Measurements from ENCODE around the gene SPTLC3. TPM values are rescaled to one million over a fixed set of nuclear protein-coding genes. Genes with fewer than 3 reads are reported as not detected.

The SPTLC3 gene
- 10 to 100 TPM in 3 of 4 donors, 1 to 10 TPM in 1; 4.7 to 16.9 (median 14.2) TPM for total RNA-seq
- 4.2 TPM for polyA plus RNA-seq
- long read RNA-seq, donor 1, full-length matches to known transcripts, result 5 of 11 reads
- long read RNA-seq, donor 1, partial matches to known transcripts, result 2 of 11 reads
- long read RNA-seq, donor 1, other reads (novel, unspliced or antisense), result 4 of 11 reads
- long read RNA-seq, donor 2, full-length matches to known transcripts, result 4 of 6 reads
- long read RNA-seq, donor 2, partial matches to known transcripts, result 2 of 6 reads
- long read RNA-seq, donor 2, other reads (novel, unspliced or antisense), result 0 of 6 reads
- long read RNA-seq, donor 3, full-length matches to known transcripts, result 7 of 12 reads
- long read RNA-seq, donor 3, partial matches to known transcripts, result 2 of 12 reads
- long read RNA-seq, donor 3, other reads (novel, unspliced or antisense), result 3 of 12 reads
- long read RNA-seq, donor 4, full-length matches to known transcripts, result 4 of 5 reads
- long read RNA-seq, donor 4, partial matches to known transcripts, result 0 of 5 reads
- long read RNA-seq, donor 4, other reads (novel, unspliced or antisense), result 1 of 5 reads

DNA sequence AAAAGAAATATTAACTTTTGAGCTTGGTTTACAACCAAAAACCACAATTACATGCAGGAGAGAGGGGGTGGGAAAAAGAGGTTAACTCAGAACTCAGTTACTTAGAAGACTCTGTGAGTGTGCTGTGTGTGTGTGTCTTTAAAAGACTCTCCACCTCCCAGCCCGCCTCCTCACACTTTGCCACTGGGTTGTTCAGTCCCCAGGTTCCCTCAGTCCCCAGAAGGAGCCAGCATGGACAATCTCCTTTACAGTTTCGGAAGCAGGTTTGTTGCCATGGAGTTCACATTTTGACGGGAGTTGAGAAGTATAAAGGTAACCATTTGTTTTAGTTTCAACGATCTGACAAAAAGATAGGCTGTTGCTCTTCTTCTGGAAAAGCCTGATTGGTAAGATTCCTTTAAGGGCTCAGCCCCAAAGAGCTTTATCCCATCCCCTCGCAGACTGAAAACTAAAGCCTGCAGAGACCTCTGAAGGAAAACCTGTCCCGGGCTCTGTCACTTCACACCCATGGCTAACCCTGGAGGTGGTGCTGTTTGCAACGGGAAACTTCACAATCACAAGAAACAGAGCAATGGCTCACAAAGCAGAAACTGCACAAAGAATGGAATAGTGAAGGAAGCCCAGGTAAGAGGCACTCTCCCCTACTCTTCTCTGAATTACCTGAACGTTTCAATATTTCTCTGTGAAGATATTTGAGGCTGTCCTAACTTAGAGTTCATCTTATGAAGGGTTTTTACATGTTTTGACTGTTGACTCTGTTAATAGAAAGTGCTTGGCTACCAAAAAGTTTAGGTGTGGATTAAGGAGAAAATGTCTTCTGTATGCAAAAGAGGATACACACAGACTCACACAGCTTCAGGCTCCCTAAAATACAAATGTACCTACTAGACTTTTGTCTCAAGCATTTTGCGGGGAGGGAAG lies at the start of gene SPTLC3:
TSS of gene SPTLC3 (plus strand) at position 212 of the 921 bp plus-strand sequence. CDS start at position 508, 296 bp downstream.
- Histone ChIP-seq H3K4me3 (ENCODE audit: low read length) (peak within 1 kb of the TSS; percentile 66), H3K4me1 (ENCODE audit: control insufficient read depth, insufficient read depth, low read length) (peaks cover 6% of the 10 kb centered on the region), H3K9me3 (ENCODE audit: control insufficient read depth, low read length) (no peaks in the 10 kb centered on the region), H3K27me3 (ENCODE audit: control insufficient read depth, insufficient read depth) (no peaks in the 10 kb centered on the region), H3K27ac (ENCODE audit: low read length) (peak within 1 kb of the TSS; percentile 80)
- WGBS, result 5% methylated on average over 9 of the region's 9 CpGs
- DNase-seq, result peak; percentile 25 to 64 (median 56)
- intact Hi-C loops (cut with DNase I), result no loop called here
- peak; percentile 93 to 94 for ATAC-seq

- Histone ChIP-seq H3K27ac (ENCODE audit: low read length) (no peak overlapping the region), H3K4me3 (ENCODE audit: low read length) (no peak overlapping the region), H3K4me1 (ENCODE audit: control insufficient read depth, insufficient read depth, low read length) (no peaks in the 10 kb centered on the region), H3K27me3 (ENCODE audit: control insufficient read depth, insufficient read depth) (no peaks in the 10 kb centered on the region), H3K9me3 (ENCODE audit: control insufficient read depth, low read length) (no peaks in the 10 kb centered on the region)
- WGBS, result 94% methylated on average over 4 of the region's 4 CpGs
- DNase-seq (no peak), ATAC-seq (no peak)
- intact Hi-C loops (cut with DNase I), result loop anchor here in 1 of 4 donors (5.0 kb wide), 1 partner anchor 34 kb away; no protein-coding TSS in a partner anchor
Measured at GRCh38 chr20:12961725-12962124, 47.0 kb upstream of the SPTLC3 start.

DNA sequence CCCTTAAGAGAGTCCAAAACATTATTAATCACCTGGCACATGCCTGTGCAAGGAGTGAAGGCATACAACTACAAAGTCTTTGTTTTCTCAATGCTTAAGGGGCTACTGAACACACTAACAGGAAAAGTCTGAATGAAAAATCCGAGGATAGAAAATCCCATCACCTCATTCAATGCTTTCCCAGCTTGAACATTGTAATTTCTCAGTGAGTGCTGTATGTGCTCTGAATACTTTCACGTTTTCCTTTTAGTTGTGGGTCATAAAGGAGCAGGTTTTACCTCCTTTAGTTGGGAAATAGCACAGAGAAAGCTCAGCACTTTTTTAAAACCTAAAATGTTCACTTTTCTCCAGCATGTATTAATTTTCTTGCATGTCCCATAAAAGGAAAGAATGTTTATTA lies 45.9 kb upstream of the SPTLC3 start:
- no peak overlapping the region for H3K27ac ChIP-seq (ENCODE audit: low read length)
- DNase-seq (no peak), ATAC-seq (no peak)
- H3K4me3 ChIP-seq (ENCODE audit: low read length), result no peak overlapping the region
- intact Hi-C loops (cut with DNase I), result loop anchor here in 1 of 4 donors (5.0 kb wide), 1 partner anchor 36 kb away; no protein-coding TSS in a partner anchor
- H3K4me1 ChIP-seq (ENCODE audit: control insufficient read depth, insufficient read depth, low read length), result no peaks in the 10 kb centered on the region
- H3K9me3 ChIP-seq (ENCODE audit: control insufficient read depth, low read length), result no peaks in the 10 kb centered on the region
- 57% methylated on average over 2 of the region's 2 CpGs for WGBS
- H3K27me3 ChIP-seq (ENCODE audit: control insufficient read depth, insufficient read depth), result no peaks in the 10 kb centered on the region

DNA sequence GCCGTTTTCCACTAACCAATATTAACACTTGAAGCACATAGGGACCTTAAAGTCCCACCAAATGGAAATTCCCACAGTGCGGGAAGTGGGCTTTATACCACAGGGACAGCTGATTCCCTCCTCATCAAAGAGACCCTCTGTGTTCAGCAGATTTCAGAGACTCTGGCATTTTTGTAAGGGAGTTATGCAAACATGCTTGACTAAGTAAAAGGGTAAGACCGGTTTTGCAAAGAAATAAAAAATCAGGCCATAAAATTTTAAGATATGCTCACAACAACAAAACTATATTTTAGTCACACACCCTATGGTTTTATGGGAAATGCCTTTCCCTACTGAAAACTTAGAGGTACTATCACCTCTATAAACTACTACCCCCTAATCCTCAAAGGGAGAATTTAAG lies 45.4 kb upstream of the SPTLC3 start:
- Histone ChIP-seq H3K4me3 (ENCODE audit: low read length) (no peak overlapping the region), H3K27me3 (ENCODE audit: control insufficient read depth, insufficient read depth) (no peaks in the 10 kb centered on the region), H3K9me3 (ENCODE audit: control insufficient read depth, low read length) (no peaks in the 10 kb centered on the region), H3K27ac (ENCODE audit: low read length) (no peak overlapping the region), H3K4me1 (ENCODE audit: control insufficient read depth, insufficient read depth, low read length) (no peaks in the 10 kb centered on the region)
- DNase-seq (no peak), ATAC-seq (no peak)
- intact Hi-C loops (cut with DNase I), result loop anchor here in 1 of 4 donors (5.0 kb wide), 1 partner anchor 36 kb away; no protein-coding TSS in a partner anchor
- 66% methylated on average over 3 of the region's 3 CpGs for WGBS

- intact Hi-C loops (cut with DNase I), result no loop called here
- no peak for ATAC-seq
Measured at GRCh38 chr20:12965212-12965869, 43.4 kb upstream of the SPTLC3 start.

DNA sequence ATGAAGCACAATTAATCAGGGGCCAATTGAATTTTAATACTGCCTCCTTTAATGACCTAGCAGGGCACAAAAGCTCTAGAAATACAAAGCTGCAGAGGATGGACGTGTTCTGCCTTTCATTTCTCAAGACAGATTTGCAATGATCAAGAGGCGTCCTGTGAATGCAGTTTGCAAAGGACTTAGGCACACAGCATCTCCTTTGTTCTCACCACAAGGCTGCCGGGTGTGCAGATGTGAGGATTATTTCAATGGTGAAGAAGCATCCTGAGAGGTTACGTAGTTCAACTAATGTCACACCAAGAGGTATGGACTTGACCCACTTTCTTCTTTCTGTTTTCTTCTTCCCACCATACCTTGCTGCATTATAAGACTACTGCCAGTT lies 42.9 kb upstream of the SPTLC3 start:
- Histone ChIP-seq H3K4me3 (ENCODE audit: low read length) (no peak overlapping the region), H3K27me3 (ENCODE audit: control insufficient read depth, insufficient read depth) (no peaks in the 10 kb centered on the region), H3K27ac (ENCODE audit: low read length) (no peak overlapping the region), H3K4me1 (ENCODE audit: control insufficient read depth, insufficient read depth, low read length) (no peaks in the 10 kb centered on the region), H3K9me3 (ENCODE audit: control insufficient read depth, low read length) (no peaks in the 10 kb centered on the region)
- WGBS, result 81% methylated on average over 4 of the region's 4 CpGs
- no peak for DNase-seq
- no peak for ATAC-seq
- intact Hi-C loops (cut with DNase I), result no loop called here

More at GRCh38 chr20:12965212-12965869, 43.4 kb upstream of the SPTLC3 start:
- H3K4me1 ChIP-seq (ENCODE audit: control insufficient read depth, insufficient read depth, low read length), result no peaks in the 10 kb centered on the region
- H3K27ac ChIP-seq (ENCODE audit: low read length), result no peak overlapping the region
- H3K9me3 ChIP-seq (ENCODE audit: control insufficient read depth, low read length), result no peaks in the 10 kb centered on the region
- H3K27me3 ChIP-seq (ENCODE audit: control insufficient read depth, insufficient read depth), result no peaks in the 10 kb centered on the region
- no peak overlapping the region for H3K4me3 ChIP-seq (ENCODE audit: low read length)
- no peak for DNase-seq

- ATAC-seq, result no peak
- DNase-seq, result no peak
- H3K27ac ChIP-seq (ENCODE audit: low read length), result no peak overlapping the region
- H3K4me1 ChIP-seq (ENCODE audit: control insufficient read depth, insufficient read depth, low read length), result no peaks in the 10 kb centered on the region
- H3K4me3 ChIP-seq (ENCODE audit: low read length), result no peak overlapping the region
- intact Hi-C loops (cut with DNase I), result no loop called here
- no peaks in the 10 kb centered on the region for H3K27me3 ChIP-seq (ENCODE audit: control insufficient read depth, insufficient read depth)
- WGBS, result 63% methylated on average over 1 of the region's 1 CpG
- H3K9me3 ChIP-seq (ENCODE audit: control insufficient read depth, low read length), result no peaks in the 10 kb centered on the region
Measured at GRCh38 chr20:12966468-12967085, 42.2 kb upstream of the SPTLC3 start.

DNA sequence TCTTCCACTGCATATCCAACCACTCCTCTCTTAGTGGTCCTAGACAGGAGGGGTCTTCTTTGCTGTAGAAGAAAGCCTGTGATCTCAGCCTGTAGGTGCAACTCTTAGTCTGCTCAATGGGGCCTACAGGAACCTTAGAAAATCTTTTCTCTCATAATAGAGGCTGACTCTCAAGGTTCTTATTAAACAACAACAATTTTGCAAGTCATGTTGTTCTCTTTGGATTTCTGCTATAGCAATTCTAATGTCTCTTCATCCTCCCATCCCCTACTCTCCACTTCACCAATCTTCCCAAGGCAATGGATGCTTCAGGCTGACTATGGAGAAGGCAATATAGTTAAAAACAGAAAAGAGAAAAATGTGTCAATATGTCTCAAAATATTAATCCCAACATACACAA lies 40.8 kb upstream of the SPTLC3 start:
- no peaks in the 10 kb centered on the region for H3K4me1 ChIP-seq (ENCODE audit: control insufficient read depth, insufficient read depth, low read length)
- DNase-seq (no peak), ATAC-seq (no peak)
- intact Hi-C loops (cut with DNase I), result no loop called here
- H3K4me3 ChIP-seq (ENCODE audit: low read length), result no peak overlapping the region
- no peak overlapping the region for H3K27ac ChIP-seq (ENCODE audit: low read length)
- no peaks in the 10 kb centered on the region for H3K9me3 ChIP-seq (ENCODE audit: control insufficient read depth, low read length)
- H3K27me3 ChIP-seq (ENCODE audit: control insufficient read depth, insufficient read depth), result no peaks in the 10 kb centered on the region

DNA sequence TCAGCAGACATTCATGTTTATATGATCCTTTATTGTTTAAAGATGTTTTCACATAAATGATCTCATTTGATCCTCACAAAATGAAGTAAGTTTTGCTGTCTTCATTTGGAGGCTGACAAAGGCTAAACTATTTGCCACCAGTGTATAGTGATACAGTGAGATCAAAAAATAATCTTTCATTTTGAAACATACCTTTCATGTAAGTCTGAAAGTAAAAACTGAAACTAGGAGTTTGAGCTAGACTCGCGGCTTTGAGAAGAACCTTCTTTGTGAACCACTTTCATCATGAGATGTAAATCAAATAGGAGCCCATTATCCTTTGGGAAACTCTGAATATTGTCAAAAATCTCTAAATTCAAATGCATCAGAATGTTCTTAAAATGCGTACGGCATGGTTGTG lies 40.3 kb upstream of the SPTLC3 start:
- H3K4me1 ChIP-seq (ENCODE audit: control insufficient read depth, insufficient read depth, low read length), result no peaks in the 10 kb centered on the region
- H3K9me3 ChIP-seq (ENCODE audit: control insufficient read depth, low read length), result no peaks in the 10 kb centered on the region
- no peak overlapping the region for H3K27ac ChIP-seq (ENCODE audit: low read length)
- H3K4me3 ChIP-seq (ENCODE audit: low read length), result no peak overlapping the region
- DNase-seq (no peak), ATAC-seq (no peak)
- WGBS, result 94% methylated on average over 4 of the region's 4 CpGs
- intact Hi-C loops (cut with DNase I), result no loop called here
- H3K27me3 ChIP-seq (ENCODE audit: control insufficient read depth, insufficient read depth), result no peaks in the 10 kb centered on the region

GRCh38 chr20:12969071-12969669 lies 39.6 kb upstream of the SPTLC3 start:
- DNase-seq, result no peak
- Histone ChIP-seq H3K4me1 (ENCODE audit: control insufficient read depth, insufficient read depth, low read length) (no peaks in the 10 kb centered on the region), H3K27ac (ENCODE audit: low read length) (no peak overlapping the region), H3K27me3 (ENCODE audit: control insufficient read depth, insufficient read depth) (no peaks in the 10 kb centered on the region), H3K9me3 (ENCODE audit: control insufficient read depth, low read length) (no peaks in the 10 kb centered on the region), H3K4me3 (ENCODE audit: low read length) (no peak overlapping the region)
- intact Hi-C loops (cut with DNase I), result no loop called here
- 81% methylated on average over 7 of the region's 7 CpGs for WGBS
- no peak for ATAC-seq

All from right cardiac atrium (tissue), 5 donors.